Globus pallidus (tissue), 1 donor: ENCODE results near the gene JUP.
A peak's percentile ranks its signal among the peaks of the same experiment; 100 is the strongest.
"Not testable (repeated sequence)": the region's sequence is repeated elsewhere in the genome, so short reads cannot be mapped to it uniquely, and the experiment has no call there.

Experiments
- DNase-seq: peaks from one replicate; pipeline ENCODE4 v3.0.0-alpha.2; 2015; ENCODE audit warnings: low spot score

Gene JUP

GRCh38 chr17:41786227-41787020 is at the start of gene JUP:
Gene JUP (minus strand): TSS chr17:41786711. CDS start chr17:41771854, 14,857 bp downstream.
- peak; percentile 100 for DNase-seq

GRCh38 chr17:41835800-41836549 is 49.5 kb upstream of the JUP start, which contains the start of gene NT5C3B:
Gene NT5C3B (minus strand): TSS chr17:41836232. CDS start chr17:41836193, 39 bp downstream.
- DNase-seq: peak; percentile 46

GRCh38 chr17:41835214-41835799 is 48.8 kb upstream of the JUP start:
- no peak for DNase-seq

- DNase-seq: not testable (repeated sequence)
Measured at GRCh38 chr17:41829961-41830360, 43.5 kb upstream of the JUP start.

- no peak for DNase-seq
Measured at GRCh38 chr17:41825175-41825845, 38.8 kb upstream of the JUP start.

- no peak for DNase-seq
Measured at GRCh38 chr17:41824086-41824485, 37.6 kb upstream of the JUP start.

GRCh38 chr17:41823580-41823979 is 37.1 kb upstream of the JUP start:
- no peak for DNase-seq

- DNase-seq: no peak
Measured at GRCh38 chr17:41823141-41823524, 36.6 kb upstream of the JUP start.

- no peak for DNase-seq
Measured at GRCh38 chr17:41822216-41823140, 36.0 kb upstream of the JUP start.

GRCh38 chr17:41821776-41822175 is 35.3 kb upstream of the JUP start:
- no peak for DNase-seq

- no peak for DNase-seq
Measured at GRCh38 chr17:41818024-41818423, 31.5 kb upstream of the JUP start.

- DNase-seq: no peak
Measured at GRCh38 chr17:41816637-41817320, 30.3 kb upstream of the JUP start.

GRCh38 chr17:41814195-41814594 is 27.7 kb upstream of the JUP start:
- no peak for DNase-seq

GRCh38 chr17:41813699-41814124 is 27.2 kb upstream of the JUP start:
- no peak for DNase-seq

- no peak for DNase-seq
Measured at GRCh38 chr17:41813152-41813680, 26.7 kb upstream of the JUP start.

GRCh38 chr17:41812381-41813151 is 26.1 kb upstream of the JUP start, which contains the start of gene FKBP10:
Gene FKBP10 (plus strand): TSS chr17:41813004. CDS start chr17:41813035, 31 bp downstream.
- peak; percentile 28 for DNase-seq

GRCh38 chr17:41811549-41812380 is 25.3 kb upstream of the JUP start, which contains the start of gene P3H4:
Gene P3H4 (minus strand): TSS chr17:41811949. CDS start chr17:41811915, 34 bp downstream.
- DNase-seq: peak; percentile 50
